ENCODE results near the gene NEDD4.

DNA sequence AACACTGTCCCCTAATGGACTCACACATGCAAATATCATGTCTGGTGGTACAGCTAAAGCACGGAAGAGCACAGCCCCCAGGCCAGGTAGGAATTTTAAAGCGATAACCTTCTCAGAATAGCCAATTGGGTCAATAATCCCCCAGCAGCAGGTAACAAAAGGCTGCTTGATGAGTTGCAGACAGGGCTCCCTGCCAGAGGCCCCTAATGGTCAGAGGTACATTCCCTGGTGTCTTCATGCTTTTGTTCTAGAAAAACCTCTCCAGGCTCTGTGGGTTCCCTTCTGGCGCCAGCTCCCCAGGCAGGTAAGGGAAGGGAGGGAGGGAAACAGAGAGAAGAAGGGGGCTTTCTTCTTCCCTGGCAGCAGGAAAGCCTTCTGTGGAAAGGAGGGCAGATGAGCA, 207.1 kb downstream of the NEDD4 start:
- TF ChIP-seq POLR2AphosphoS5 (IDR thresholded peaks at IDR 0.05; ENCODE audit: low read depth, low read length) (no peak), POLR2A (IDR thresholded peaks at IDR 0.05; ENCODE audit: low read depth, low read length) (no peak)
